HG03432 (cell line): Measurements from ENCODE around the gene GOT2.
"Not testable (repeated sequence)": the region's sequence is repeated elsewhere in the genome, so short reads cannot be mapped to it uniquely, and the experiment has no call there.

Source experiments
- ATAC-seq: cut with Tn5 transposase; IDR thresholded peaks from one replicate; pipeline ENCODE4 v1.9.1; 2021; ENCODE audit warnings: mild to moderate bottlenecking, moderate library complexity; ENCODE audit not compliant: unreplicated experiment

GOT2 gene

GRCh38 chr16:58733671-58734458, at the start of gene GOT2:
Gene GOT2, minus strand, starts transcription at chr16:58734316. Its CDS starts 88 bp downstream, at chr16:58734228.
- peak; percentile 94 for ATAC-seq

GRCh38 chr16:58779291-58779690, 45.2 kb upstream of the GOT2 start:
- ATAC-seq, result not testable (repeated sequence)

GRCh38 chr16:58773870-58774269, 39.8 kb upstream of the GOT2 start:
- no peak for ATAC-seq

- no peak for ATAC-seq
Measured at GRCh38 chr16:58768145-58768544, 34.0 kb upstream of the GOT2 start.

- ATAC-seq, result no peak
Measured at GRCh38 chr16:58767581-58767980, 33.5 kb upstream of the GOT2 start.

GRCh38 chr16:58756650-58757332, 22.7 kb upstream of the GOT2 start:
- peak; percentile 4 for ATAC-seq

- peak; percentile 97 for ATAC-seq
Measured at GRCh38 chr16:58755989-58756649, 22.0 kb upstream of the GOT2 start.

DNA sequence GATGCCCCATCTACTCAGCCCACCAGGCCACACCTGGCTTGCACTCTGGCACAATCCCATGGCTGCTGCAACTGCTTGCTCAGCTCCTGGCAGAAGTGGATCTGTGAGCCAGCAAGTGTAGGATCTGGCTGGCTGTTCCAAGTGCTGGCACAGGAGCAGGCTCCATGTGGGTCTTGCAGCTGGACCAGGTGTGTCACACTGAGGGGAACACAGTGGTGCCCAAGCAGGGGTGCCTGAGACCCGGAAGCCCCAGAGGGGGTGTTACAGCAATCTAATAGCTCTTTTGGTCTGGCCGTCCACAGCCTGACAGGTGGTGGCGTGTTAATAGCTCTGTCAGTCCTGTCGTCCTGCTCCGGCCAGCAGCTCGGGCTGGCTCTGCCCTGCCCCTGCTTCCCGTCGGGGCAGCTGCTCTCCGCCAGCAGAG, 19.6 kb upstream of the GOT2 start:
- ATAC-seq, result no peak

DNA sequence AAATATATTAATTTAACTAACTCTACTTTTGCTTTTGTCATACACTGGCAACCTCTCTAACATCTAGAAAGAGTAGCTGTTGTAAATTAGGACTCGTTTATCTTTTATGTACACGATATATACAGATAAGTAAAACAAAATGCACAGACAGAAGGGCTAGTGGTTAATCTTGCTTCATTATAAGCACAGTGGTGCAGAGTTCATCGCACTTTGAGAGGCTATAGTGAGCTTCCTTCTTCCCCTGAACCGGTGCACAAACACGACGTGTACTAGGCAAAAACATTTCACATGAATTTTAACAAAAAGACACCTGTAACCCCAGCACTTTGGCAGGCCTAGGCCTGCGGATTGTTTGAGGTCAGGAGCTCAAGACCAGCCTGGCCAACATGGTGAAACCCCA, 10.4 kb upstream of the GOT2 start:
- ATAC-seq, result no peak

- ATAC-seq, result no peak
Measured at GRCh38 chr16:58741976-58742375, 7.9 kb upstream of the GOT2 start.

DNA sequence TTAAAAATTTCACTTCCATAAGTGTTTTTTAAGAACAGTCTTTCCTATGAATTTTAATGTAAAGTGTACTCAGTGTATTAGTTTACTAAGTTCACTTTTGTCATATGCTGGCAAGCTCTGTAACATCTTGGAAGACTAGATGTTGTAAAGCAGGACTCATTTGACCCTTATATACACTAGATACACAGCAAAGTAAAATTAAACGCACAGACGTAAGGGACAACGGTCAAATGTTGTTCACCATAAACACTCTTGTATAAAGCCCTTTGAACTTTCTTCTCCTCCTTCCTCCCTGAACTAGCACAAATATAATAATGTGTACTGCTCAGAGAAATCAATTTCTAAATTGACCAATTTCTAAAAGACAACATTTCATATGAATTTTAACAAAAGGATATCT, 7.0 kb upstream of the GOT2 start:
- no peak for ATAC-seq

DNA sequence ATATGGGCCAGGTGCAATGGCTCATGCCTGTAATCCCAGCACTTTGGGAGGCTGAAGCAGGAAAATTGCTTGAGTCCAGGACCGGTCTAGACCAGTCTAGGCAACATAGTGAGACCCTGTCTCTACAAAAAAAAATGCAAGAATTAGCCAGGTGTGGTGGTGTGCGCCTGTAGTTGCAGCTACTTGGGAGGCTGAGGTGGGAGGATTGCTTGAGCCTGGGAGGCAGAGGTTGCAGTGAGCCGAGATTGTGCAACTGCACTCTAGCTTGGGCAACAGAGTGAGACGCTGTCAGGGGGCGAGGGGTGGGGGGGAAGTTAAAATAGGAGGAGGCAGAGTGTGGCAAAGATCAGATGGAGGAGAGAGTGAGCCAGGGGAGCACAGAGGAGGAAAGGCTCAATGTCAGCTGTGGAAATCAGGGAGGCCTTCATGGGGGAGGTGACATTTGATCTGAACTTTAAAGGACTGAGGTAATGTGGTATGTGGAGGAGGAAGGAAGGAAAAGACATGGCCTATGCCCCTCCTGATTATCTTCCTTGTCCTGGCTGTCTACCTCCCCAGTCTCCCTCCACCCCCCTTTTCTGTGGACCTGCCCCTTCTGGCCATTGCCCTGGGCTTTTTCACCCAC, 4.7 kb upstream of the GOT2 start:
- no peak for ATAC-seq

GRCh38 chr16:58736341-58736740, 2.2 kb upstream of the GOT2 start:
- not testable (repeated sequence) for ATAC-seq

DNA sequence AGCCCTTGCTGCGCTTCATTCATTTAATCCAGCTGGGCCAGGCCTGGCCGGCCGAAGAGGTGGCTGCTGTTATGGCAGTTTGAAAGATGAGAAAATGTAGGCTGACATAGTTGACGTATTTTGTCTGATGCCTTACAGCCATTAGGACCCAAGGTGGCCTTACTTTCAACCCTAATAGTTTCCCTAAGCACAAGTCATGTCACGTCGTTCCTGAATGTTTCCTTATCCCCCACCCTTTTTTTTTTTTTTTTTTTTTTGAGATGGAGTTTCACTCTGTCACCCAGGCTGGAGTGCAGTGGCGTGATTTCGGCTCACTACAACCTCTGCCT, 307 bp upstream of the GOT2 start:
- ATAC-seq, result no peak

- no peak for ATAC-seq
Measured at GRCh38 chr16:58733248-58733670, 857 bp downstream of the GOT2 start.

DNA sequence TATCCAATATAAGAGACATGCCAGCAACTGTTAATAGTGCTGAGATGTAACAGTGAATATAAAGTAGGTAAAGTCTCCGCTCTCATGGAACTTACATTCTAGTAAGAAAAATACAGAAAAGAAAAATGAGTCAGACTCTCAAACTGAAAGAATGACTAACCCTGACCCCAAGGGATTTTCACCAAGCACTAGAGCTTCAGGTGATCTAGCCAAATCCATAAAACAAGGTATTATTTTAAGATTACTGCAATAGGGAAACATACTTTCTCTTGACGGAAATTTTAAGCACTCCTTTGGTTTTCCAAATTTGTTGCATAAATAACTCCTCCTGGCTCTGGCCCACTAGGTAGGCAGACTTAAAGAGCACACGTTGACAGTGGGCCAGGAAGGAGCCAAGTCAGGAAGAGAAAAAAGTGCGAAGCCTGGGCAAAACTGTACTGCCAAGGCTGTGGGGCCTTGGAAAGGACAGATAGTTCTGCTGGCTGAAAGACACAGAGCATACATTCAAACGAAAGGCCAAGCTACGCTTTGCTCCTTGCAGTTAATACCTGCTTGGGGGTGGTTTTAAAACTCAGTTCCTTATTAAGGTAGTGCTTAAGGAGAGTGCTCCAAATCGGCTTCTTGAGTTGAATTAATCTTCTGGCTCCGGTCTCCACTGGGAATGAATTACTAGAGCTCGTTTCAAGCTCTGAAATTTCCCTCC, 1.4 kb downstream of the GOT2 start:
- peak; percentile 57 for ATAC-seq

GRCh38 chr16:58730724-58731370, 3.3 kb downstream of the GOT2 start:
- ATAC-seq, result no peak

DNA sequence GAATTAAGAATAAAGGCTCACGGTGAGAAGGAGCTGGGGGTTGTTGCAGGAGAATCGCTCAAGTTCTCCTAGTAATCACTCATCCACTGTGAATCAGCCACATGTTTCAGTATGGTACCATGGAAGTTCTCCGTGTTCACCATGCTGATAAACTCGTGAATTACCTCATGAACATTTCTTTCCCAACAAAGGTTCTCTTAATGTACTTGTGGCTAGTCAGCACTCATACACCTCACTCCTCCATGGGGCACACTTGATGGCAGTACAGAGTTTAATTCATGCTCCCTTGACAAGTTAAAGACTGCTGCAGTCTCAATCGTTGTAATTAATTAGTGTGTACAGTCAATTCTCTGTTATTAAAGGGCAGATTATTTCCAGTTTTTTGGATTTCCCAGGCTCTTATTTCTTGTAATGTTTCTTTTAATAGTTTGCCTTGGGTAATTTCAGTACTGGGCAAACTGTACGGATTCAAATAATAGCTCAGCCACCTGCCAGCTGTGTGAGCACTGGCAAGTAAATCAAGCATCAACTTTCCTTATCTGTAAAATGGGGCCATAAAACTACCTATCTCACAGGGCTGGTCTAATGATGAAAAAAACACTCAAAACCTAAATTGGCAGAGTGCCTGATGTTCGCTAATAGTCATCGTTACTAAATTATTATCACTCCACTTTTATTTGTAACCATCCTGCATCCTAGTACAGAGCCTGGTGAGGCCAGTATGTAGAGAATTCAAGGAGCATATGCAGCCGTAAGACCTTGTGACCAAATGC, 6.1 kb downstream of the GOT2 start:
- no peak for ATAC-seq

- ATAC-seq, result no peak
Measured at GRCh38 chr16:58727028-58727781, 6.9 kb downstream of the GOT2 start.
